ENCODE results near the gene THEM5.

The THEM5 gene

GRCh38 chr1:151839457-151840403 lies 13.8 kb downstream of the THEM5 start, which contains the start of gene C2CD4D:
C2CD4D (minus strand) TSS chr1:151839820; CDS start chr1:151838989, 831 bp downstream.
- DNase-seq (ENCODE audit: low read depth) = no peak

GRCh38 chr1:151839082-151839412 lies 14.5 kb downstream of the THEM5 start:
- DNase-seq (ENCODE audit: low read depth) = no peak

DNA sequence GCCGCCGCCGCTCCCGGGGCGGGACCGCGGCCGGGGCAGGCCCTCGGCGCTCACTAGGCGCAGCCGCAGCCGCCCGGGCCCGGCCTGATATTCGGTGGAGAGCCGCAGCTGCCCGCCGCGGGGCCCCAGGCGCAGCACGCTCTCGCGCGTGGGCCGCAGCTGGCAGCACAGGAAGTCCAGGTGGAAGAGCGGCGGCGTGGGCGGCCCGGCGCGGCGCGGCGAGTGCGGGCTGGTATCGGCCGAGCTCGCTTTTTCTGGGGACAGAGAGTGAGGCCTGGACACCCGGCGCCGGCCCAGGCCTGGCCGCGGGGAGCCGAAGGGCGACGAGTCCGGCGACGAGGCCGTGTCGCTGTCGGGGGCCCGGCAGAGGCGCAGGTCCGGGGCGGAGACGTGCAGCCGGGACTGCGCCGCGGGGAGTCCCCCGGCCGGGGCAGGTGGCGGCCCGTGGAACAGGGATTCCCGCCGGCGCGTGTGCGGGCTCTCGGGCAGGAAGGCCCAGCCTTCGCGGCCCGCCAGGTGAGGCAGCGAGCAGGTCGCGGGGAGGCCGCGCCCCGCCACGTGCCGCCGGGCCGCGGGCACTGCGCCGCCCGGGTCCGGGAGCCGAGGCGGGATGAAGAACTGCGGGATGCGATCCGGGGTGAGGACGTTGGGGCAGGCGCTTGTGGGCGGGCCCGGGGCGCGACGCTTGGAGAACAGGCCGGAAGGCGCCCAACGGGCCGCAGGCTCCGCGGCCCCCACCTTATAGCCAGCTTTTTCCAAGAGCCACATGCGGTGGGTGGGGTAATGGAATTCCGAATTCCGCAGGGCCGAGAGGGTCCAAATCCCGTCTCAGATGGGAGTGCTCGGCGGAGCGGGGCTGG lies 15.1 kb downstream of the THEM5 start:
- DNase-seq (ENCODE audit: low read depth) = no peak

- DNase-seq (ENCODE audit: low read depth) = no peak
These were observed 15.7 kb downstream of the THEM5 start for GRCh38 chr1:151837884-151838221.

DNA sequence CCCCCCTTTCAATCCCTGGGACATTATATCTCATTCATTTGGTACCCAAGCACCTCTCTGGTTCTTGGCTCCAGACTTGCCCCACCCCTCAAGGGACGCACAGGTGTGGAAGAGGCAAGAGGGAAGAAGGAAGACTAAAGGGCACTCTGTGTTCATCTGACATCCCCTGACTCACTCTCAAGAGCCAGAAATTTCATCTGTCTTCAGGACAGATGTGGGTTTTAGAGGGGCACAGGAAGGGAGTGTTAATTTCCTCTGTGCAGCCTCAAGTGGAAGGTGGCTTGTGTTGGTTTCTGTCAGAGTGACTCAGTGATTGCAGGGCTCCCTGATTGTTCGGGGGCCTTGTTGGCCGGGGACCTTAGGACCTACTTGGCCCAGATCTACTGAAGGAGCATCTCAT lies 16.3 kb downstream of the THEM5 start:
- no peak for DNase-seq (ENCODE audit: low read depth)

DNA sequence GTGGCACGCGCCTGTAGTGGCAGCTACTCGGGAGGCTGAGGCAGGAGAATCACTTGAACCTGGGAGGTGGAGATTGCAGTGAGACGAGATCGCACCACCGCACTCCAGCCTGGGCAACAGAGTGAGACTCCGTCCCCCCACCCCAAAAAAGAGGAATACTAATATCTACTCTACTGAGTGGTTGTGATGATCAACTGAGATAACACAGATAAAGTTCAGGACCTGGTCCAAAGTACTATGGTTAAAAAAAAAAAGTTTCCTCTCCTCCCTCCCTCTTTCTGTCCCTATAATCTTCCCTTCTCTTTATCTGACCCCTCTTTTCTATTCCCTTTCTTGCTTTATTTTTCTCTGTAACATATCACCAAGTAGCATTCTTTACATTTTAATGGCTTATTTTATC lies 17.9 kb downstream of the THEM5 start:
- DNase-seq (ENCODE audit: low read depth) = no peak

- DNase-seq (ENCODE audit: low read depth) = no peak
These were observed 19.3 kb downstream of the THEM5 start for GRCh38 chr1:151834239-151834638.

DNA sequence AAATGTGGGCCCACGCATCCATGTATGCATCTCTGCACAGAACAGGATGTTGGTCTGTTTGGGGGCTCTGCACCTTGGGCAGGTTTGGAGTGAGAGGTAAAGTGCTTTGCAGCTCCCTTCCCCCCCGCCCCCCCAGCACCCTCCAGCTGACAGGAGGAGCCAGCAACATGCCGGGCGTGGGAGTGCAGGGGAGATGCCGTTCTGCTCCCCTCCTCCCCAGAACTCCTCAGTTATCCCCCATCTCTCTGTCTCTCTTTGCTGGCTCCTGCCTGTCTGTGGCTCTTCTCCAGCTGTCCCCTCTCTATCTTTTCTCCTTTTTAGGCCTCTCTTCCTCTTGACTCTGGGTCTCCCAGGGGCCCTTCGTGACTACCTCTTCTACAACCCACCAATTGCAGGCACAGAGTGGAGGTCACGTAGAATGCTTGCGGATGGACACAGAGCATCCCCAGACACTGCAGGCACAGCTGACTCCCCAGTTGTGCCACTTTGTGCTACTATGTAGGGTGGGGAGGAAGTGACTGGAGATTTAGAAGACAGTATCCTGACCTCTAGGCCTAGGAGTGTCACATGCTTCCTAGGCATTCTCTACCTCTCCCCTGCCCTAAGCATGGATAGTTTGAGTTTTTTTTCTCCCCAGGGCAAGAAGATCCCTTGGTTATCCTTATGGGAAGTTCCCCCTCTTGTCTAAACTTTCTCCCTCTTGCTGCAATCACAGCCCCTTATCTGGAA lies 20.2 kb downstream of the THEM5 start:
- no peak for DNase-seq (ENCODE audit: low read depth)

DNA sequence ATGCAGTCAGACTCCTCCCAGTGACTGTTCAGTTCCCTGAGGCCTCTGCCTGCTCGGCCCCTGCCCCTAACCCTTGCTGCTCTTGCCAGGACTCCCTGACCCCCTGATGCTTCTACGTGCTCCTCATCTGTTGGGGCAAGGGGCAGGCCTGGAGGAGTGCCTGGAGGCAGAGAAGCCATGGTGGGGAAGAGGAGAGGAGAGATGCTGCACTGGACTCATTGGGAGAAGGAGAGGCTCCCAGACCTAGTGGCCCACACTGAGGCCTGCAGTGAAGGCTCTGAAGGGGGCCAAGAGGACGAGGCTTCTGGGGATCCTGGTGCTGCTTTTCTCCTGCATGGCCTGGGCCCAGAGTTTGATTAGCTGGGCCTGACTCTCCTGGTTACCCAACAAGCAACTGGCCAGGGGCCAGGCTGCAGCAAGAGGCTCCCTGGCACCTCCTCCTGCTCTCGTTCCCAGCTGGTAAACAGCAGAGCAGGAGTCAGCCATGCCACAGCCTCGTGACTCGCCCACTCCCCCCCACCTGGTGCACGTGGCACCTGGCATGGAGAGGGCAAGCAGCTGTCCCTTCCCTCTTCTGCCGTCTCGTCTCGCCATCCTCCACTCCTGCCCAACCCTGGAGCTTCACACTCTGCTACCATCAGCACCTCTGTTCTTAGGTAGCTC lies 21.1 kb downstream of the THEM5 start:
- peak; percentile 23 for DNase-seq (ENCODE audit: low read depth)

- DNase-seq (ENCODE audit: low read depth) = no peak
These were observed 21.9 kb downstream of the THEM5 start, which contains the start of gene RORC for GRCh38 chr1:151831605-151832004. RORC (minus strand) TSS chr1:151831802; CDS start chr1:151831764, 38 bp downstream.

GRCh38 chr1:151831256-151831591 lies 22.3 kb downstream of the THEM5 start:
- DNase-seq (ENCODE audit: low read depth) = no peak

DNA sequence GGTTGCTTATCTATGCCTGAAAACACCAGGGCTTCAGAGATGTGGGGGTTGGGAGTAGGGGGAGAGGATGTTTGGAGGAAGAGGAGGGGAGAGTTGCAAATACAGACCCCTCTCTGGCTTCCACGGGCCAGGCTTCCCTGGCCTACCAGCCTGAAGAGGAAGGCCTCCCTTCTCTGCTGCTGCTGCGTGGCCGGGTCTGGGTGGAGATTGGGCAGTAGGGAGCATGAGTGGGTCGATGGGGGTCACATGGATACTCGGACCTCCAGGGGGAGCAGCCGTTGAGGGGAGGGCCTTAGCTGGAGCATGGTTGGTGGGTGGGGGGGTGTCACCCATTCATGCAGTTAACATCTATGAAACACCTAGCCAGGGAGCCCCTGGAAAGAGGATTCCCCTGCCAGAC lies 23.5 kb downstream of the THEM5 start:
- no peak for DNase-seq (ENCODE audit: low read depth)

DNA sequence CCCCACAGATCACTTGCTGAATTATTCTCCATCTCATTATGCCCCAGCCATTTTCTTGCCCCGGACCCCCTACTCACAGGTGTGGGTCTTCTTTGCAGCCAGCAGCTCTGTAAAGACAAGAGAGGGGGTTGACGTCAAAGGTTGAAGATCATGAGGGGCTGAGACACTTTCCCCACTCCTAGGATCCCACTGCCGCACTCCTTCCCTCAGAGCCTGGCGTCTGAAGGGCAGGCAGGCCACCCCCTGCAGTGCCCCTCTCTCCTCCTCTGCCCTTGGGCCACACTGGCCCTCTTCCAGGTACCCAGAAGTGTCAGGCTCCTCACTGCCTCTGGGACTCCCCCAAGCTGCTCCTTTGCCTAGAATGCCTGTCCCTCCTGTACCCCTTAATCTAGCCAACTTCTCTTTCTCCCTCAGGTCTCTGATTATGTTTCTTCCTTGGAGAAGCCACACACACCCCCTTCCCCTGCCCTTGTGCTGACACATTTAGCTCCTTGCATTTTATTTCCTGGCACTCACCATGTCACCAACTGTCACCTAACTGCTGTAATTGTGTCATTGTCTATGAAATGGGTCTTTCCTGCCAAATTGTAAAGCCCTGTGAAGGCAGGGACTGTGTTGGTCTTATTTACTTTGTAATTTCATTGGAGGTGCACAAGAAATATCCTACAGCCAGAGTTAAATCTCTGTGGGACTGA lies 24.0 kb downstream of the THEM5 start:
- no peak for DNase-seq (ENCODE audit: low read depth)

GRCh38 chr1:151828921-151829320 lies 24.6 kb downstream of the THEM5 start:
- no peak for DNase-seq (ENCODE audit: low read depth)

DNA sequence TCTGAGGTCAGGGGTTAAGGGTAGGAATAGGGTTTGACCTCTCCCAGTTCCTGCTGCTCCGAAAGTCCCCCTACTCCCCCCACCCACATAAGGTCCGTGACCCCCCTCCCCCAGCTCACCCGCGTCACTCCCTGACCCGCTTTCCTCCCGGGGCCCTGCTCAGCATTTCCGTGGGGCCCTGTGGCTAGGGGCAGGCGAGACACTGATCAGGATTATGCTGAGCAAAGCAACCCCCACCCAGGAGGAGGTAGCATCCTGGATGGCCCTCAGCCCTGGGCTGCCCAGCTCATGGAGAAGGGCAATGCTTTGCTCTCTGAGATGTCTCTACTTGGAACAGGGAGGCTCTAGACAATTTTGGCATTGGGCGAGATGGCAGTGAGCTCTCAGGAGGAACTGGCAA lies 25.7 kb downstream of the THEM5 start:
- DNase-seq (ENCODE audit: low read depth) = no peak

DNA sequence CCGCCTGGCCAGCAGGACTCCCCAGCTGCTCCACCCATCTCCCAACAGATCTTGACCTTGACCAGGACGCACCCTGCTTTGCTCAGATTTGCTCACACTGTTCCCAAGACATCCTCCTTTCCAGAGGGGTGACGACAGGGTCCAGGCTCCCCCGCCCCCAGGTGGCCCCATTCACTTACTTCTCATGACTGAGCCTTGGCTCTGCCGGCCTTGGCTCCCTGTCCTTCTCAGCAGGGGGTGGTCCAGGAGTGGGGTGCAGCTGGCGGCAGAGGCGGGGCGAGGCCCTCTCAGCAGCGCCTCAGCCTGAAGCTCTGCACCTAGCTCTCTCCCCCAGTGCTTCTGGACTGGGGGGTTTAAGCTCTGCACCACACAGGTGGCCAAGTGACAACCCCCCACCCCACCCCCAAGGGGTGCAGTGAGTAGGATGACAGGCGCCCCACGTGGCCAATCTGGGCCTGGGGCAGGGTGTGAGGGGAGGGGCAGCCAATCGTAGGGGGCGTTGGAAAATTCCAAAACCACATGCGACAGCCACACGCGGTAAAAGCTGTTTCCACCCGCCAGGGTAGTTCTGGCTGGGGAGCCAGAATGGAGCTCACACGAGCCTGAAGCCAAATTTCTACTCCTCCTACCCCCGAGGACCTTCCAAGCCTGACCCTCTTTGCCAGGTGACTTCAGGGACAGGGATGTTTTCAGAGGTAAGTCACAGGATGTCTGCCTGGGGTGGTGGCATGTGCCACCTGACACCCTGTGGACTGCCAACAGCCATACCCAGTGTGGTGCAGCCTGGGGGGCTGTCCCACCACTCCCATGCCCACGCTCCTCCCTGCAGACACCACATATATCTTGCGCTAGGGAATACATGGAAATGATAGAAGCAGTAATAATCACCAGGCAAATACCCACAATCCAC lies 27.5 kb downstream of the THEM5 start:
- DNase-seq (ENCODE audit: low read depth) = no peak

GRCh38 chr1:151825204-151825603 lies 28.3 kb downstream of the THEM5 start:
- no peak for DNase-seq (ENCODE audit: low read depth)

DNA sequence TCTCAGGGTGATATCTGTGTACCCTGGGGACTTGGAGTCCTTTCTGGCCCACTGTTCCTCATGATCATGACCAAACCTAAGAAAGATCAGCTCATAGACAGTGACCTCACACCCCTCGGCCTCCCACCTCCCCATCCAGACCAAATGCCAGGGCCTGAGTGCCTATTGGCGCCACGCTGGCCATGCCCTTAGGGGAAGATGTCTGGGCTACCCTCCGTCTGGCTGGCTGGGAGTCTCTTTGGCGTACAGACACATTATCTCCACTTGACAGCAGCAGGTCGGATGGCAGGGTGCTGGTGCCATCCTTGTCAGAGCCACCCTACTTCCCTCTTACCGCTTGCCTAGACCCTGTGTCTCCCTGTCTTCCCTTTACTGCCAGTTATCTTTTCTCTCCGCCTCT lies 30.3 kb downstream of the THEM5 start:
- no peak for DNase-seq (ENCODE audit: low read depth)

GRCh38 chr1:151822404-151822803 lies 31.1 kb downstream of the THEM5 start:
- DNase-seq (ENCODE audit: low read depth) = no peak

DNA sequence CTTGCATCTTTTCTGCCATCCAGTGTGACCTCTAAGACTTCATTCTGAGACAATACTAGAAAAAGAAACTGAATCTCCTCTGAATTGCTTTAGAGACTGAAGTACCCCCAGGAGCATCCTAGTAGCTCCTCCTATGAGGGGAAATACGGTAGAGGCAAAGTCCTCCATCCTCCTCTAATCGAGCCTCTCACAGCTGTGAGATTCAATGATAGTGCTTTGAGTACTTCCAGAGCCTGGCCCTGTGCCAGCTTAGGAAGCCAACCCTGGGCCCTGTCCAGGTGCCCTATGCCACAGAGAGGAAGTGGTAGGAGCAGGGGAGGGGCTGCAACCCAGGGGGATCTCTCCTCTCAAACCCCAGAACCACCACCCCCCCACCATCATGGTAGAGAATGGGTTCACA lies 32.6 kb downstream of the THEM5 start:
- no peak for DNase-seq (ENCODE audit: low read depth)

All from HS-5 (cell line).